Measurements from ENCODE around the gene PTGER1. TPM values are rescaled to one million over a fixed set of nuclear protein-coding genes. Genes with fewer than 3 reads are reported as not detected.

Gene PTGER1
- total RNA-seq, 1 experiment from 2014 or later: 0.20 TPM

GRCh38 chr19:14482172-14482941, 7.2 kb upstream of the PTGER1 start:
- no peaks in the 10 kb centered on the region for H3K9me3 Mint-ChIP-seq (ENCODE audit: unreplicated experiment)
- no peaks in the 10 kb centered on the region for H3K9me3 ChIP-seq
- no peak overlapping the region for H3K4me3 ChIP-seq (ENCODE audit: low read depth, low read length)
- no peaks in the 10 kb centered on the region for H3K27me3 Mint-ChIP-seq (ENCODE audit: insufficient read depth, unreplicated experiment)
- no peaks in the 10 kb centered on the region for H3K4me1 ChIP-seq
- H3K27me3 ChIP-seq (replicated peaks; ENCODE audit: control insufficient read depth, insufficient read depth, low read length): no peaks in the 10 kb centered on the region
- ChIA-PET POLR2A (no interaction called here), CTCF (no interaction called here)
- H3K27ac Mint-ChIP-seq (ENCODE audit: unreplicated experiment): no peak overlapping the region
- no TSS peak for BruUV-seq (replicated peaks)
- TF ChIP-seq, protein P1, sequence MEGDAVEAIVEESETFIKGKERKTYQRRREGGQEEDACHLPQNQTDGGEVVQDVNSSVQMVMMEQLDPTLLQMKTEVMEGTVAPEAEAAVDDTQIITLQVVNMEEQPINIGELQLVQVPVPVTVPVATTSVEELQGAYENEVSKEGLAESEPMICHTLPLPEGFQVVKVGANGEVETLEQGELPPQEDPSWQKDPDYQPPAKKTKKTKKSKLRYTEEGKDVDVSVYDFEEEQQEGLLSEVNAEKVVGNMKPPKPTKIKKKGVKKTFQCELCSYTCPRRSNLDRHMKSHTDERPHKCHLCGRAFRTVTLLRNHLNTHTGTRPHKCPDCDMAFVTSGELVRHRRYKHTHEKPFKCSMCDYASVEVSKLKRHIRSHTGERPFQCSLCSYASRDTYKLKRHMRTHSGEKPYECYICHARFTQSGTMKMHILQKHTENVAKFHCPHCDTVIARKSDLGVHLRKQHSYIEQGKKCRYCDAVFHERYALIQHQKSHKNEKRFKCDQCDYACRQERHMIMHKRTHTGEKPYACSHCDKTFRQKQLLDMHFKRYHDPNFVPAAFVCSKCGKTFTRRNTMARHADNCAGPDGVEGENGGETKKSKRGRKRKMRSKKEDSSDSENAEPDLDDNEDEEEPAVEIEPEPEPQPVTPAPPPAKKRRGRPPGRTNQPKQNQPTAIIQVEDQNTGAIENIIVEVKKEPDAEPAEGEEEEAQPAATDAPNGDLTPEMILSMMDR (IDR thresholded peaks at IDR 0.05; ENCODE audit: insufficient read depth in 1 of 2, low read depth in 1 of 2, low read length in 1 of 2, severe bottlenecking in 1 of 2, unreplicated experiment in 1 of 2): no peak
- no peak overlapping the region for H3K4me3 Mint-ChIP-seq (ENCODE audit: unreplicated experiment)
- H3K4me1 Mint-ChIP-seq (ENCODE audit: low read depth, unreplicated experiment): no peaks in the 10 kb centered on the region
- H3K36me3 ChIP-seq (ENCODE audit: control insufficient read depth, insufficient read depth, low read length): no peaks in the 10 kb centered on the region; the same call in 1 of the 2 replicates
- intact Hi-C loops (cut with micrococcal nuclease; ENCODE audit: unreplicated experiment): no loop called here
- no peak for DNase-seq
- H3K36me3 Mint-ChIP-seq (ENCODE audit: insufficient read depth, unreplicated experiment): peaks cover 48% of the 10 kb centered on the region

- Mint-ChIP-seq H3K27ac (ENCODE audit: unreplicated experiment) (no peak overlapping the region), H3K9me3 (ENCODE audit: unreplicated experiment) (no peaks in the 10 kb centered on the region), H3K27me3 (ENCODE audit: insufficient read depth, unreplicated experiment) (no peaks in the 10 kb centered on the region), H3K4me3 (ENCODE audit: unreplicated experiment) (no peak overlapping the region), H3K36me3 (ENCODE audit: insufficient read depth, unreplicated experiment) (peaks cover 44% of the 10 kb centered on the region), H3K4me1 (ENCODE audit: low read depth, unreplicated experiment) (peaks cover 11% of the 10 kb centered on the region)
- intact Hi-C loops (cut with micrococcal nuclease; ENCODE audit: unreplicated experiment): no loop called here
- ChIA-PET POLR2A (interaction anchor here (0.8 kb wide), 1 partner anchor 61 kb away, joined by 3 read pairs; no protein-coding TSS in a partner anchor), CTCF (interaction anchor here (1.4 kb wide), 1 partner anchor 8 kb away, joined by 4 read pairs; no protein-coding TSS in a partner anchor)
- H3K36me3 ChIP-seq (ENCODE audit: control insufficient read depth, insufficient read depth, low read length): no peaks in the 10 kb centered on the region; the same call in 1 of the 2 replicates
- no peak for DNase-seq
- H3K4me1 ChIP-seq: no peaks in the 10 kb centered on the region
- BruUV-seq (replicated peaks): no TSS peak
- H3K9me3 ChIP-seq: no peaks in the 10 kb centered on the region
- no peak overlapping the region for H3K4me3 ChIP-seq (ENCODE audit: low read depth, low read length)
- TF ChIP-seq, protein P1 (IDR thresholded peaks at IDR 0.05; ENCODE audit: insufficient read depth in 1 of 2, low read depth in 1 of 2, low read length in 1 of 2, severe bottlenecking in 1 of 2, unreplicated experiment in 1 of 2): no peak
- no peaks in the 10 kb centered on the region for H3K27me3 ChIP-seq (replicated peaks; ENCODE audit: control insufficient read depth, insufficient read depth, low read length)
Observed at GRCh38 chr19:14480700-14481079, 5.5 kb upstream of the PTGER1 start.

DNA sequence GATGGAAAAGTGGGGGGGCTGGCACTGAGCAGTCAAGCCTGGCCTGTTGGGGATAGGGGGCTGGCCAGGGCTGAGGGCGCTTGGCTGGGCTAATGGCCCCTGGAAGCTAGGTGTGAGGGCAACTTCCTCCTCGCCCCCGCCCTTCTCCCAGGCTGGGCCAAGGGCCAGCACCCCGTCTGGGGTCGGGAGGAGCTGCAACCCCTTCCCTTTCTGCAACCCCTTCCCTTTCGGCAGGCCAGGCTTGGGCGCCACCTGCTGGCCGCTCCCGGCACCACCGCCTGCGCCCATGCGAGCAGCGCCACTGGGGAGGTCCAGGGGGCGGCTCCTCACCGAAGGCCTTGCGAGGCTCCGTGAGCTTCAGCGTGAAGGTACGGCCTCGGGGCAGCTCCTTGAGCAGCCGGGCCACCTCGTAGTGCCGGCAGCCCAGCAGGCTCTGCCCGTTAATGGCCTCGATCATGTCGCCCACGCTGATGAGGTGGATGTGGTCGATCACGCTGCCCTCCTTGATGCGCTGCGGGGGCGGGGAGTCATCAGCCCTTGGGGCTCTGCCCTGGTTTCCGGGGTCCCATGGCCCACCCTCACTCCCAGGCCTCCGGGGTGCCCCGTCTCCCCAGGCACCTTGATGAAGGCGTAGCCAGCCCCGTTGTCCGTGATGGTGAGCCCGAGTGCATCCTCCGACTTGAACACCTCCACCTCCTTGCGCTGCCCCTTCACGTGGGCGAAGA, 5.0 kb upstream of the PTGER1 start:
- intact Hi-C loops (cut with micrococcal nuclease; ENCODE audit: unreplicated experiment): loop anchor here (10.0 kb wide), 1 partner anchor 115 kb away; no protein-coding TSS in a partner anchor
- ChIA-PET CTCF (interaction anchor here (1.4 to 1.8 kb wide), 2 partner anchors 8 to 344 kb away, joined by 4 read pairs; partner anchors contain the start of gene ASF1B), POLR2A (interaction anchor here (0.8 kb wide), 1 partner anchor 60 kb away, joined by 3 read pairs; no protein-coding TSS in a partner anchor)
- Histone ChIP-seq H3K36me3 (ENCODE audit: control insufficient read depth, insufficient read depth, low read length) (no peaks in the 10 kb centered on the region; the same call in 1 of the 2 replicates), H3K4me1 (no peaks in the 10 kb centered on the region), H3K27me3 (replicated peaks; ENCODE audit: control insufficient read depth, insufficient read depth, low read length) (no peaks in the 10 kb centered on the region), H3K9me3 (no peaks in the 10 kb centered on the region), H3K4me3 (ENCODE audit: low read depth, low read length) (no peak overlapping the region)
- TF ChIP-seq, protein P1 (IDR thresholded peaks at IDR 0.05; ENCODE audit: insufficient read depth in 1 of 2, low read depth in 1 of 2, low read length in 1 of 2, severe bottlenecking in 1 of 2, unreplicated experiment in 1 of 2): peak; percentile 59 to 82
- Mint-ChIP-seq H3K36me3 (ENCODE audit: insufficient read depth, unreplicated experiment) (peaks cover 42% of the 10 kb centered on the region), H3K27me3 (ENCODE audit: insufficient read depth, unreplicated experiment) (no peaks in the 10 kb centered on the region), H3K4me1 (ENCODE audit: low read depth, unreplicated experiment) (peaks cover 11% of the 10 kb centered on the region), H3K27ac (ENCODE audit: unreplicated experiment) (no peak overlapping the region), H3K9me3 (ENCODE audit: unreplicated experiment) (no peaks in the 10 kb centered on the region), H3K4me3 (ENCODE audit: unreplicated experiment) (no peak overlapping the region)
- peak in 1 of 2 experiments; percentile 74 for DNase-seq
- no TSS peak for BruUV-seq (replicated peaks)

All from Caco-2 (cell line).